H54 (cell line): ENCODE measurements around the gene PXMP2.
"Not testable (repeated sequence)": the region's sequence is repeated elsewhere in the genome, so short reads cannot be mapped to it uniquely, and the experiment has no call there.

ENCODE experiments used
- DNase-seq: peaks from one replicate; pipeline ENCODE4 v3.0.0; 2011; ENCODE audit warnings: low spot score, mixed read lengths; ENCODE audit not compliant: insufficient read length
- FAIRE-seq: peaks from 3 replicates; lab custom pipeline; 2011; peaks lifted over from hg19 to GRCh38; lab: Jason Lieb, UNC
- POLR2A ChIP-seq: IDR thresholded peaks from 2 replicates; pipeline ENCODE4 v1.6.1; 2011; ENCODE audit warnings: low read depth, mild to moderate bottlenecking, low read length

The PXMP2 gene

DNA sequence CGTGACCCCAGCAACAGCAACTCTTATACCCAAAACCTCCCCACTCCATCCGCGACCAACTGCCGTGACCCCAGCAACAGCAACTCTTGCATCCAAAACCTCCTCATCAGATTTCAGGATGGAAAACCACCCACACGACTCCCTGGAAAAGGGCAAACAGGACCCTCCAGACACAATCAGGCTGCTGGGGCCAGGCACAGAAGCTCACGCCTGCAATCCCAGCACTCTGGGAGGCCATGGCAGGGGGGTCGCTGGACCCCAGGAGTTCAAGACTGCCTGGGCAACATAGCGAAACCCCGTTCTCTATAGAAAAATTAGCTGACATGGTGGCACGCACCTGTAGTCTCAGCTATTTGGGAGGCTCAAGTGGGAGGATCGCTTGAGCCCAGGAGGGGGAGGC, 43.0 kb downstream of the PXMP2 start:
- no peak for TF ChIP-seq POLR2A
- FAIRE-seq (no peak), DNase-seq (no peak)

DNA sequence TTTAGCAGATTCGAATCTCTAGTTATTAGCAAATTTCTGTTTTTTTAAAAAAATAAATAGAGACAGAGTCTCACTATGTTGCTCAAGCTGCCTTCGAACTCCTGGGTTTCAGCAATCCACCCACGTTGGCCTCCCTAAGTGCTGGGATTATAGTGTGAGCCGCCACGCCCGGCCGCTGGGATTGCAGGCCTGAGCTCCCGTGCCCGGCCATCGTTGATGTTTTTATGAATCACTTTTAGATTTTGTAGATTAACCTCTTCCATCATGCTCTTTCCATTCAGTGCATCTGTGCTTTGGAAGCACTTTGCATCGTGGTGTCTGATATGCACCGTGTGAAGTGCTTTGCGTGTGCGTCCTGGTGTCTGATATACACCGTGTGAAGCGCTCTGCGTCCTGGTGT, 44.2 kb downstream of the PXMP2 start:
- DNase-seq (no peak), FAIRE-seq (no peak)
- TF ChIP-seq POLR2A, result no peak

DNA sequence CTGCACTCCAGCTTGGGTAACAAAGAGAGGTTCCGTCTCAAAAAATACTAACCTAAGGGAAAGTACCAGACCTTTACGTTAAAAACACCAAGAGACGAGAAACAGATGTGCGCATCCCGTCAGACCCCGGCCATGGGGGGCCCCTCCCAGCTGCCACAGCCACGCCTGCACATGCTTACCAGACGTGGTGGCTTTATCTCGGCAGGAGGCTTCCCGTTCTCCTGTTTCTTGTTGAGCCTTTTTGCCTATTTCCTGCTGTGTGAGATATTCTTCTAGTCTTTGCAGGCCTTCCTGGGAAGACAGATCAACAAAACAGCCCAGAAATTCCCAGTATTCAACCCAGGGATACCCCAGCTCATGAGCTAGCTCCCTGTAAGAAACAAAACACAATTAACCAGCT, 46.8 kb downstream of the PXMP2 start:
- no peak for TF ChIP-seq POLR2A
- DNase-seq (no peak), FAIRE-seq (no peak)

DNA sequence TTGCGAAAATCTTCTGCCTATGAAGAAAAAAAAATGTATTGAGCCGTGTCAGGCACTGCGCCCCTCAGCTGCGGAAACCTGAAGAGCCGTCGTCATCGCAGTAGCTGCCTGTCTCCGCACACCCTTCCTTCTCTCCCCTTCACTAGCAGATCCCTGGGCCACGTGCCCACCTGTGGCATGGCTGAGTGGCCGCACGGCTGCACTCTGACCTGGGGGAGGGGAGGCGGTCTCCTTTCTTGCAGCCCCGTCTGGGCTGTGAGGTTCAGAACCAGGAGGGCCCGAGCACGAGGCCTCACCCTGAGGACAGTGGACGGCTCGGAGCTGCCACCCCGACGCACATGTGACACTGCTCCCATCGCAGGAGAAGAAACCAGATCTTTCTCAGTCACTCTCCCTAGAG, 48.1 kb downstream of the PXMP2 start:
- TF ChIP-seq POLR2A, result no peak
- FAIRE-seq (no peak), DNase-seq (no peak)

DNA sequence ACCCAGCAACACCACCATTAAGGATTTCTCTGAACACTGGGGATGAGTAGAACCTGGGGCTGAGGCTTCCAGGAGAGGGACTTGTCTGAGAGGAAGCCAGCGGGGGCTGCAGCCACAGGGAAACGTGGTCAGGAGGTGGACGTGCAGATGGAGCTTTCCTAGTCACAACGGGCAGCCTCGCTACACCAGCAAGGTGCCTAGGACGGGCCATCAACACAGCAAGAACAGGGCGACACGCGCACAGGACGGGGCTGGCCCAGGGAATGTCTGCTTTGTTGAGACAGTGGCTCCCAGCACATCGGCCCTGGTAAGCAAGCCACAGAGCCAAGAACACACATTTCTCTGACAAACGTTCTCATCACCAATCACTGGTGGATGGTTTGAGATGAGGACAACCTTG, 49.0 kb downstream of the PXMP2 start:
- FAIRE-seq (no peak), DNase-seq (no peak)
- TF ChIP-seq POLR2A, result no peak

DNA sequence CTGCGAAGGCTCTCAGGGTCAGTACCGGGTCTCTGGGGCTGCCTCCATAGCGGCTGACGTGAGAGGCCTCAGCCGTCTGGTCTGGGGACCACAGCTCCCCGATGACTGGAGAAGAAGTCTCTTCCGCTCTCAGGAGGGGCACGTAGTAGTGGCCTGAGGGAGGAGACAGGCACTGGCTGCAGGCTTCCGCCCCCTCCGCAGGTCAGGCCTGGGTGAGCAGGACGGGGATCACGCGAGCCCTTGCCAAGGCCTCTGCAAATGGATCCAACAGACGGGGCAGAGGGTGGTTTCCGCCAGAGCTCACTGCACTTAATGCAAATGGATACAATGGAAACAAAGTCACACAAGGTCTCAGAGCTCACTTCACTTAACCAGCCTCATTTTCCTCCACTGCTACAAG, 49.5 kb downstream of the PXMP2 start:
- TF ChIP-seq POLR2A, result no peak
- DNase-seq (no peak), FAIRE-seq (no peak)

DNA sequence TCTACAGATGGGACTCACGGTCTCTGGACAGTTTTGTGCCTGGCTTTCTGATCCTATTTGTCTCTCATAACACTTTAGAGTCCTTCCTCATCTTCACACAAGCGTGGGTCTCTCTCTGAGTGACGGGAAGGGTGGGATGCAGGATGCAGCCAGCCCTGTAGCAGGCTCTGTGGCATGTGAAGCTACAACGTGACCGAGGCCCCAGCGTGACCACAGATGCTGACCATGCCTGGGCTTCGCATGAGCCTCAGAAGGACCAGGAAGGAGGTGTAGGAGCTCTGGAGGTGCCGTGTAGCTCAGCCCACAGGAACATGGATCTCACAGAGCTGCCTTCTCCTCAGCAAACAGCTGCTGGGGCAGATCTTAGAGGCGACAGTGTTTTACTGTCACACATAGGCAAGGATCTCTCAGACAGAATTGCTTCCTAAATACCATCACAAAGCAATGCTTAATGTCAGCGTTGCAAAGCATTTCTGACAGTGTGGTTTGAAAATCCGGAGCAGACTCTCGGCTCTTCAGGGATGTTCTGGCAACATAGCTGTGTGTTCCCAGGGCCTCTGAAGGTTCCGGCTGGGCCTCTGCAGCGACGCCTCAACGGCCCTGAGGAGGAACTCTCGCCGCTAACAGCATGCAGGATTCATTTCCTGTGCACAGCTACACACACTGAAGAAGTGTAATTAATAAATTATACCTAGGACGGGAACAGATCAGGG, 52.4 kb downstream of the PXMP2 start:
- no peak for FAIRE-seq

DNA sequence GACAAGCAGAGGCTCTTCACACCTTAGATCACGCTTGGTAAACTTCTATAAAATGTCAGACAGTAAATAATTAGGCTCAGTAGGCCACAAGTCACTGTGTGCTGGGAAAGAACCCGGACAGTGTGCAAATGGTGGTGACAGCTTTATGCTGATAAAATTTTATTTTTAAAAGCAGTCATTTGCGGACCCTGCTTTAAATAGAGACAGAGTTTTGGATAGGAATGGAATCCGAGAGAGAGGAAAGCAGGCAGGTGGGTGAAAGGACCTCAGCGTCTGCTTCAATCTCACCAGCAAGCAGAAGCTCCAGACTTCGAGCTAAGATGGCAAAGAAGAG, 52.9 kb downstream of the PXMP2 start:
- FAIRE-seq, result no peak
- DNase-seq, result no peak
- TF ChIP-seq POLR2A, result no peak

More for the DNA sequence above, 52.4 kb downstream of the PXMP2 start:
- no peak for DNase-seq
- no peak for TF ChIP-seq POLR2A

DNA sequence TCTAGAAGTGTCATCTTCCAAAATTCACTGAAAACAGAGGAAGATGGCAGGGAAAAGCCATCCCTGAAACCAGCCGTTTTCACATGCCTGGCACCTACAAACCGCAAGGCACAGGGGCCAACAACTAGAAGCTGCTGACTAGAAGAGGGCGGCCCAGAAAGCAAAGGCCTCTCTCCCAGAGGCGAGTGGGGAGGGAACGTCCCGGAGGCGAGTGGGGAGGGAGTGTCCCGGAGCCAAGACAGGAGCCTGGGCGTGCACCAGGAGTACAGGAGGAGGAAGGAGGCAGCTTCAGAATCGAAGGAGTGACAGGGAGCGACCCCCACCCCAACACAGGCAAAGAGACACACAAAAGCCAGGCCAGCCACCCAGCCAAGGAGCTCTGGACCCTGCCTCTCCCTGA, 53.3 kb downstream of the PXMP2 start:
- no peak for TF ChIP-seq POLR2A

DNA sequence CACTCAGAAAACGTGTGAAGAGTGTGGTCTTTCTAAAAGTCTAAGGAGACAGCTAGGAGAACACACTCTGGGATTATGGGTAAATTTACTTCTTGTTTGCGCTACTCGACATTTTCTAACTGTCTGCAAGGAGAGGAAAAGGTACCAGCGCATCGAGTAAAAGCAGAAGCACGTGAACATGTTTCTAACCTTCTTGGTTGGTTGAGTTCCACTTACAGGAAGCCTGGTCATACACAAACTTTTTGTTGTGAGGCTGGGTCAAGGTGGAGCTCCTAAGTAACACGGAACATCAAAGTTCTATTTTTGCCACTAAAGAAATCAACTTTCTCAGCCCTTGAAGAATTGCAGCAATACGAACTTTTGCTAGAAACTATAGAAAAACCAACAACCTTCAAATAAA, 54.2 kb downstream of the PXMP2 start:
- no peak for TF ChIP-seq POLR2A
- no peak for DNase-seq
- no peak for FAIRE-seq

More for the DNA sequence above, 53.3 kb downstream of the PXMP2 start:
- FAIRE-seq (no peak), DNase-seq (no peak)

DNA sequence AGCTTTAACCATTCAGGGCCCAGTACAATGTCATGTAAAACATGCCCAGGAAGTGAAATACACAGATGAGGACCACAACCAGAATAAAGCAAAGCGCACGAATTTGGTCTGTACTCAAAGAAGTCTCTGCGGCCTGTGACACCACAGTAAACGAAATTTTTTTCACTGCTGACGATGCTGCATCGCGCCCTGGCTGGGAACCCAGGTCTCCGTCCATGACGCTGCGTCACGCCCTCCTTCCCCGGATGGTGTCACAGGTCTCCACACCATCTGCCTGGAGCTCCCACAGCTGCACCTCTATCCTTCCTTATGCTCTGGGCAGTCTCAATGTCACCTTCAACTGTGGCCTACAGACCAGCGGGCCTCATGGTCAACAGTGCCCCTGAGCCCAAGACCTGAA, 56.4 kb downstream of the PXMP2 start:
- no peak for DNase-seq
- TF ChIP-seq POLR2A, result no peak
- FAIRE-seq, result no peak

DNA sequence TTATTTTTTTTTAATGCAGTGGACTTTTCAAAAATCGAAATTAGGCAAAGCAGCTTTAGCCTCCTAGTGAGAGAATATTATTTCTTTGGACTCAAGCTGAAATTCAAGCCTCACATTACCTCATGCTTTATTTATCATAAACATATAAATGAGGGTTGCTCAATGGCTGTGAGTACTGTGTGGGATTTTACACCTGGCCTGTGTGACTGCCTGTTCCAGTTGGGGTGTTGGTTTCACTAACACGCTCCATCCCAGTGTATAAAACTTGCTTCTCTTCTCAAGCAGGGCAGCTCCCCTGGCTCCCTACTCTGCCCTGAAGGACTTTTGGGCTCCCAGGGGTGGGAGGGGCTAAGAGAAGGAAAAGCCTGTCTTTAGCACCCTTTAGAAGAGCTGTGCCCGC, 59.2 kb downstream of the PXMP2 start:
- no peak for TF ChIP-seq POLR2A
- no peak for DNase-seq
- no peak for FAIRE-seq

DNA sequence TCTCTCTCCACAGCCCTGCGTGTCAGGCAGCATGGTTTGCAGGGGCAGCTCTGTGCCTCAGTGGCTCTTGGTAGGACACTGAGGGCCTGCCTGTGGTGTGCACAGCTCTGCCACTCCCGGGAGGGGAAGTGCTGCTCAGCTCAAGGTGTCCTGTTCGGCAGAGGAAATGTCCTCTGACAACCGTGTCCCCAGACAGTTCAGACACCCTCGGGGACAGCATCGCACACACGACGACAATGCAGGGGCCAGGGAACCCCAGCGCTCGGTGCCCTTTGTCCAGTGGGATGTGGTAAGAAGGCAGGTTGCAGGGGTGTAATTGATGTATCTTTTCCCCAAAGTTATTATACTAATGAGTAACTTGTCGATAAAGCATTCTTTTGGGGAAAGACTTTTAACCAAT, 60.0 kb downstream of the PXMP2 start:
- FAIRE-seq (no peak), DNase-seq (no peak)
- no peak for TF ChIP-seq POLR2A

DNA sequence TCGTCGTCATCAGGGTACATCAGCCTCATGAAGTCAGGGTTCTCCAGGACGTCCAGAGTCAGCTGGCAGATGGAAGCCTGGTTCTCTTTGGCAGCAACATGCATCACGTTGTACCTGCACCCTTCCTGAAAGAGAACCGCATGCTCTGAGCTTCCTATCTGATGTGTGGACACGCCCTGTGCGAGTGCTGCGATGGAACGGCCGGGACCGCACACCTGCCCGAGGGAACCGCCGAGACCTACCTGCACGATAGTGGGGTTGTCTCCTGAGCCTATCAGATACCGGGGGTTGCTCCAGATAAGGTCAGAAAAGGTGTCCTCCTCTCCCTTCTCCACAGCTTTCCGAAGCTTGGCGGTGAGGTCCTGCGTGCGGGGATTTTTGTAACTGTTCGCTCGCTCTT, 60.5 kb downstream of the PXMP2 start:
- DNase-seq (no peak), FAIRE-seq (no peak)
- no peak for TF ChIP-seq POLR2A

DNA sequence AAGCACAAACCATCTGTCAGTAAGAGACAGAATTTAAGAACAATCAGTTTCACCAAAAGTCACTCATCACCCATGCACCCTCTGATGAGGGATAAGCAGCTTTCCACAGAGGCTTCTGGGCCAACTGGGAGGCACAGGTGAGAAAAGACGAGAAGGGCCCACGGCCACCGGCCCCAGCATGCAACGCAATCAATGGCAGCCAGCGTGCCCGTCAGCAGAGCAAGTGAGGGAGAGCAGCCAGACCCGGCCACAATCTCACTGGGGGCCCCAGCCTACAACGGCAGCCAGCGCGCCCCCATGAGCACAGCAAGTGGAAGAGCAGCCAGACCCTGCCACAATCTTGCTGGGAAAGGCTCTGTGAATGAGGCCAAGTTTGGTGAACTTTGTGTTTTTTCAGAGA, 60.9 kb downstream of the PXMP2 start:
- FAIRE-seq, result no peak
- no peak for TF ChIP-seq POLR2A
- DNase-seq, result no peak

DNA sequence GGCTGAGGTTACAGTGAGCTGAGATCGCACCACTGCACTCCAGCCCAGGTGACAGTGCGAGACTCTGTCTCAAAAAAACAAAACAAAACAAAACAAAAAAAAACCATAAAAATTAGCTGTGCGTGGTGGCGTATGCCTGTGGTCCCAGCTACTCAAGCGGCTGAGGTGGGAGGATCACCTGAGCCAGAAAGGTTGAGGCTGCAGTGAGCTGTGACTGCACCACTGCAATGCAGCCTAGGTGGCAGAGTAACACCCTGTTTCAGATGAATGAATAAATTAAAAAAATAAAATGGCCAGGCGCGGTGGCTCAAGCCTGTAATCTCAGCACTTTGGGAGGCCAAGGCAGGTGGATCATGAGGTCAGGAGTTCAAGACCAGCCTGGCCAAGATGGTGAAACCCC, 66.3 kb downstream of the PXMP2 start:
- not testable (repeated sequence) for DNase-seq, FAIRE-seq
